Stimulated activated CD4-positive, alpha-beta T cell treated with anti-CD3 and anti-CD28 coated beads, Interleukin-4, amount 100 ng/mL, for 4 hours (primary cell): ENCODE measurements around the gene RNU1-2.
"Not testable (repeated sequence)": the region's sequence is repeated elsewhere in the genome, so short reads cannot be mapped to it uniquely, and the experiment has no call there.

Experiments
- DNase-seq, 2 experiments: peaks; one replicate each; pipeline ENCODE4 v3.0.0-alpha.2; 2020

The RNU1-2 gene

DNA sequence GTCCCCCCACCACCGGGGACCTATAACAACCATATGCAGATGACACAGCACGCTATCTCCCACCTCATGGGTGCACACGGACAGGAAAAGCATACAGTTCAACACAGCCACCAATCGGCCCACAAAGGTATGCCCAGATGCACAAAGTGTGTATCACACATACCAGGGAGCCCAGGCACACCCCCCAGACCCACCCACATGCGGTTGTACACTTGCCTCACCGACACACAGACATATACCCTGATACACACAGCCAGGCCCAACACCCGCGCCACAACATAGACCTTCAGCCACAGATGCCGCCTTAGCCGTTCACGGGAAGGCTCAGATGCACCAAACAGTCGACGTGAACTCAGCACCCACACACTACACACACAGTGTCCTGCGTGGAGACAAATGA lies 31.5 kb downstream of the RNU1-2 start:
- no peak for DNase-seq

GRCh38 chr1:16927711-16928485 lies 32.1 kb downstream of the RNU1-2 start:
- no peak for DNase-seq

GRCh38 chr1:16929146-16930041 lies 33.6 kb downstream of the RNU1-2 start:
- not testable (repeated sequence) for DNase-seq

DNA sequence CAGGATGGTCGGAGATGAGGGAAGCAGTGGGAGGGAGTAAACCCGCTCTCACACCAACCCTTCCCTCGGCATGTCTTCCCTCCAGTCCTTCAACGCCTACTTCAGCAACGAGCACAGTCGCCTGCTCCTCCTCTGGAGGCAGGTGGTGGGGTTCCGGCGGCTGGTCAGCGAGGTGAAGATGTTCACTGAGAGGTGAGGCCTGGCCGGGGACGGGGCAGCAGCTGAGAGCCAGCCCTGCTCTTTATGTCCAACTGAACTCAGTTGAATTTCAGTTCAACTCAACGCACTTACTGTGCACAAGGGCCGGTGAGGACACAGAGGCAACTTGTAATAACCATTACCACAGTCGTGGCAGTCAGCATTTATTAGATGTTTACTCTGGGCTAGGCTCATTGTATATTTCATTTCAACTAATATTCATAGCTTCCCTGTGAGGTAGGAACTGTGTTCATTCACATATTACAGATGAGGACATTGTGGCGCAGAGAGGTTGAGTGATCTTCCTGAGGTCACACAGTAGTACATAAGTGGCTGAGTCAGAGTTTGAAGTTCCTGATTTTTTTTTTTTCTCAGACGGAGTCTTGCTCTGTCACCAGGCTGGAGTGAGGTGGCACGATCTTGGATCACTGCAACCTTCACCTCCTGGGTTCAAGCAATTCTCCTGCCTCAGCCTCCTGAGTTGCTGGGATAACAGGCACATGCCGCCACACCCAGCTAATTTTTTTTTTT lies 35.6 kb downstream of the RNU1-2 start:
- DNase-seq, result not testable (repeated sequence)

GRCh38 chr1:16933945-16934344 lies 38.2 kb downstream of the RNU1-2 start:
- DNase-seq, result not testable (repeated sequence)

DNA sequence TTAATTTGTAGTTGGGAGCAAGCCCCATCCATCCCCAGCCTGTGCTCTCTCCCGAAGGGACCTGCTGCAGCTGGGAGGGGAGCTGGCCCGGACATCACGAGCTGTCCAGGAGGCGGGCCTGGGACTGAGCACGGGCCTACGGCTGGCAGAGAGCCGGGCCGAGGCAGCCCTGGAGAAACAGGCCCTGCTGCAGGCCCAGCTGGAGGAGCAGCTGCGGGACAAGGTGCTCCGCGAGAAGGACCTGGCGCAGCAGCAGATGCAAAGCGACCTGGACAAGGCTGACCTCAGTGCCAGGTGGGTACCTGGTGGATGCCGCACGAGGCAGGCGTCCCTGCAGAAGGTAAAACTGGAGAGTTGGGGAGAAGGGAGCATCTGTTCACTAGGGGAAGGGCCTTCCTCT lies 40.8 kb downstream of the RNU1-2 start:
- DNase-seq, result not testable (repeated sequence)

DNA sequence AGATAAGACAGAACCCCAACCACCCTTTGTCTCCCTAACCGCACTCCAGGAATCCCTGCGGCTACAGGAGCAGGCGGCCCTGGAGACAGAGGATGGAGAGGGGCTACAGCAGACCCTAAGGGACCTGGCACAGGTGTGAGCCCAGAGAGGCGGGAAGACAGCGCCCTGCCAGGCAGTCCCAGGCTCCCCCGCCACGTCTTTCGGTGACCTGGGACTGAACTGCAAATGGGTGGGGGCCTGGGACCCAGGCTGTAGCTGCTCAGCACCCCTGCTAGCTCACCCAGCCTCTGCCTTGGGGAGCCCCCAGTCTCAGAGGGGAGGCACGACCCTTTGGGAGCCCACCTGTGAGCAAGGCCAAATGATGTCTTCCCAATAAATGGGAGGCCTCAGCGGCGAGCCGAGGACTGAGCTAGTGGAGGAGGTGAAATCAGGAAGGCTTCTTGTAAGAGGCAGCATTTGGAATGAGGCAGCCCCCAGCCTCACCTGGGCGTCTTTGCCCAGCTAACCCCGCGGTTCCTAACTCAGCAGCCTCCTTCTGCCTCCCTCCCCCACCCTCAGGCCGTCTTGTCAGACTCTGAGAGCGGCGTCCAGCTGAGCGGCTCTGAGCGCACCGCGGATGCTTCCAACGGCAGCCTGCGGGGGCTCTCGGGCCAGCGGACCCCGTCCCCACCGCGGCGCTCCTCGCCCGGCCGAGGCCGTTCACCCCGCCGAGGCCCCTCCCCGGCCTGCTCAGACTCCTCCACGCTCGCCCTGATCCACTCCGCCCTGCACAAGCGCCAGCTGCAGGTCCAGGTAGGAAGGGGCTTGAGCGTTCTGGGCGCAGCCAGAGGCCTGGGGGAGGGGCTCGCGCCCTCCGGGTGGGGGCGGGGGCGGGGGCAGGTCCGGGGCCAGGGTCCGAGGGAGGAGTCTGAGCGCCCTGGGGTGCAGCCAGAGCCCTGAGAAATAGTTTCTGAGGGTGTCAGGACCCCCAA lies 42.9 kb downstream of the RNU1-2 start:
- no peak for DNase-seq

DNA sequence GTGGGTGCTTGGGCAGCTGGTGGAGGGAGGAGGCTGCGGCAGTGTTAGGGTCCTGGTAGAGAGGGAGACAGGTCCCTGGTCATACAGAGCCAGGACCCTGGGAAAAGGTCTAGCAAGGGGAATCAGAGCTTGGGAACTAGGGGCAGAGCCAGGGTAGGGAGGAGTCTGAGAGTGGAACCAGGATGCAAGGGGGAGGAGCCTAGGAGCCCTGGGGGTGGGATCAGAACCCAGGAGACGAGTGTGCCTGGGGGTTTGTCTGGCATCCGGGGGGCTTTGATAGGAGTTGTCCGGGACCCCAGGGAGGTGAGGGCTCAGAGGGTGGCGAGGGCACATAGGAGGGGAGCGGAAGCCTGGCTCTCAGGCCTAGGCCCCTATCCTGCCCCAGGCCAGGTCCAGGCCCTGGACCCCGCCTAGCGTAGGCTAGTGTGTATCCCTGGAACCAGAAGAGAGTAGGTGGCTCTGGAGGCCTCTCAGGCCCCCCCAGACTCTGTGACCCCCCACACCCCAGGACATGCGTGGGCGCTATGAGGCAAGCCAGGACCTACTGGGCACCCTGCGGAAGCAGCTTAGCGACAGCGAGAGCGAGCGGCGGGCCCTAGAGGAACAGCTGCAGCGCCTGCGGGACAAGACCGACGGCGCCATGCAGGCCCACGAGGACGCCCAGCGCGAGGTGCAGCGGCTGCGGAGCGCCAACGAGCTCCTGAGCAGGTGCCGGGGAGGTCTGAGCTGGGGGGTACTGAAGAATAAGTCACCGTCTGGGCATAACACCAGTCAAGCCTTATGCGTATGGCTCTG lies 43.8 kb downstream of the RNU1-2 start:
- not testable (repeated sequence) for DNase-seq

- no peak for DNase-seq
These were observed 48.3 kb downstream of the RNU1-2 start for GRCh38 chr1:16944038-16944437.

DNA sequence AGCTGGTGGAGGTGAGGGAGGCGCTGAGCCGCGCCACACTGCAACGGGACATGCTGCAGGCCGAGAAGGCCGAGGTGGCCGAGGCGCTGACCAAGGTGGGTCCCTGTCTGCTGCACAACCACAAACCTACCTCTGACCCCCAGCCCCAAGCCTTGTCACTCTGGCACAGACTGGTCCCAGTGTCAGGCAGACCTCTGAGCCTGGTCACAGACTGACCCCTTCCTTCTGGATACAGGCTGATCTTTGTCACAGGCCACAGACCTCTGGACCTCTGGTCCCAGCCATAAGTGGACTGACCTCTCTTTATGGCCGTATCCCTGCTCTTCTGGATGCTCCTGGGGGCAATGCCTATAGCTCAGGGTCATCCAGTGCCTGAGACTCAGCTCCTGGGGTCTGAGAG lies 49.7 kb downstream of the RNU1-2 start:
- DNase-seq, result not testable (repeated sequence)
